NCI-H345 treated with DMSO at 0.1 percent for 48 hours (cell line): ENCODE data around the gene HPCAL1.
A peak's percentile ranks its signal among the peaks of the same experiment; 100 is the strongest.

Experiments
- DNase-seq: peaks from one replicate; lab custom pipeline; 2025; ENCODE audit not compliant: unreplicated experiment; lab: John Stamatoyannopoulos, UW

HPCAL1 gene

GRCh38 chr2:10368491-10369231, 66.0 kb downstream of the HPCAL1 start:
- DNase-seq: no peak

GRCh38 chr2:10369269-10370255, 66.9 kb downstream of the HPCAL1 start:
- no peak for DNase-seq

GRCh38 chr2:10370390-10370789, 67.7 kb downstream of the HPCAL1 start:
- no peak for DNase-seq

- no peak for DNase-seq
Measured at GRCh38 chr2:10370895-10371294, 68.2 kb downstream of the HPCAL1 start.

- DNase-seq: no peak
Measured at GRCh38 chr2:10371441-10372196, 68.9 kb downstream of the HPCAL1 start.

- DNase-seq: no peak
Measured at GRCh38 chr2:10372203-10372861, 69.6 kb downstream of the HPCAL1 start.

GRCh38 chr2:10372862-10373240, 70.1 kb downstream of the HPCAL1 start:
- DNase-seq: no peak

- no peak for DNase-seq
Measured at GRCh38 chr2:10373931-10374330, 71.2 kb downstream of the HPCAL1 start.

- DNase-seq: no peak
Measured at GRCh38 chr2:10374362-10374943, 71.7 kb downstream of the HPCAL1 start.

- DNase-seq: peak; percentile 90
Measured at GRCh38 chr2:10375570-10376281, 73.0 kb downstream of the HPCAL1 start.

- peak; percentile 90 for DNase-seq
Measured at GRCh38 chr2:10377052-10377746, 74.5 kb downstream of the HPCAL1 start.

GRCh38 chr2:10377747-10378085, 75.0 kb downstream of the HPCAL1 start:
- DNase-seq: no peak

GRCh38 chr2:10378189-10378588, 75.5 kb downstream of the HPCAL1 start:
- peak; percentile 64 for DNase-seq

GRCh38 chr2:10380048-10380926, 77.6 kb downstream of the HPCAL1 start:
- DNase-seq: no peak

- DNase-seq: no peak
Measured at GRCh38 chr2:10381997-10382353, 79.3 kb downstream of the HPCAL1 start.

GRCh38 chr2:10382354-10383061, 79.8 kb downstream of the HPCAL1 start:
- DNase-seq: peak; percentile 75

GRCh38 chr2:10383960-10384734, 81.4 kb downstream of the HPCAL1 start:
- no peak for DNase-seq
